ENCODE data around the gene PHF10. TPM values are rescaled to one million over a fixed set of nuclear protein-coding genes. Genes with fewer than 3 reads are reported as not detected.

Gene PHF10
- total RNA-seq, 4 donors from 2014 or later = 32.7 to 42.8 (median 37.0) TPM

Other genes with a start within 250 kb of the PHF10 start
- gene WDR27, start 22.5 kb downstream of the PHF10 start, total RNA-seq = 10 to 100 TPM; 15.7 to 40.0 (median 19.5) TPM
- 10 to 100 TPM; 20.8 to 28.8 (median 25.6) TPM for gene C6orf120, start 22.4 kb downstream of the PHF10 start, total RNA-seq
- gene DYNLT2, start 27.1 kb upstream of the PHF10 start, total RNA-seq = 1 to 10 TPM in 2 of 4 donors, under 1 TPM in 2; 0.54 to 4.1 (median 1.1) TPM
- gene ERMARD, start 27.1 kb upstream of the PHF10 start, total RNA-seq = 10 to 100 TPM; 12.0 to 30.5 (median 25.2) TPM

Measured in lower leg skin (tissue), 4 donors.